T-helper 1 cell treated with Interleukin-12 subunit alpha and Interleukin-12 subunit beta and Interleukin-4 antibody, amounts not matched to agents 30 μg/mL and 1 μg/mL, for 36 hours (primary cell): ENCODE measurements around the gene BRAF.
"Not testable (repeated sequence)": the region's sequence is repeated elsewhere in the genome, so short reads cannot be mapped to it uniquely, and the experiment has no call there.

Experiments used
- H3K27ac Mint-ChIP-seq: one replicate; pipeline ENCODE4 v1.8.0; 2021; ENCODE audit warnings: mild to moderate bottlenecking, mixed read lengths
- H3K27me3 Mint-ChIP-seq: one replicate; pipeline ENCODE4 v1.8.0; 2021; ENCODE audit warnings: low read depth, mixed read lengths
- H3K36me3 Mint-ChIP-seq: one replicate; pipeline ENCODE4 v1.8.0; 2021; ENCODE audit warnings: low read depth, mixed read lengths
- H3K4me1 Mint-ChIP-seq: one replicate; pipeline ENCODE4 v1.8.0; 2021; ENCODE audit warnings: low read depth, mixed read lengths
- H3K4me3 Mint-ChIP-seq: one replicate; pipeline ENCODE4 v1.8.0; 2021; ENCODE audit warnings: mild to moderate bottlenecking, moderate library complexity, mixed read lengths
- H3K9me3 Mint-ChIP-seq: one replicate; pipeline ENCODE4 v1.8.0; 2021; ENCODE audit warnings: mixed read lengths

BRAF gene

GRCh38 chr7:140924821-140925421, at the start of gene BRAF:
TSS of gene BRAF (minus strand) at chr7:140924929. CDS start at chr7:140924703, 226 bp downstream.
- Mint-ChIP-seq H3K27ac (peak within 1 kb of the TSS; percentile 98), H3K9me3 (no peaks in the 10 kb centered on the region), H3K4me1 (peaks cover 4% of the 10 kb centered on the region), H3K36me3 (no peaks in the 10 kb centered on the region), H3K27me3 (peaks cover 9% of the 10 kb centered on the region), H3K4me3 (peak within 1 kb of the TSS; percentile 95)

GRCh38 chr7:140972876-140973829, 48.4 kb upstream of the BRAF start:
- H3K9me3 Mint-ChIP-seq = no peaks in the 10 kb centered on the region
- no peaks in the 10 kb centered on the region for H3K36me3 Mint-ChIP-seq
- H3K4me3 Mint-ChIP-seq = no peak overlapping the region
- H3K27me3 Mint-ChIP-seq = peaks cover 12% of the 10 kb centered on the region
- no peaks in the 10 kb centered on the region for H3K4me1 Mint-ChIP-seq
- no peak overlapping the region for H3K27ac Mint-ChIP-seq

GRCh38 chr7:140972344-140972743, 47.6 kb upstream of the BRAF start:
- Mint-ChIP-seq H3K4me1 (no peaks in the 10 kb centered on the region), H3K27ac (no peak overlapping the region), H3K9me3 (no peaks in the 10 kb centered on the region), H3K4me3 (no peak overlapping the region), H3K36me3 (no peaks in the 10 kb centered on the region), H3K27me3 (peaks cover 18% of the 10 kb centered on the region)

- H3K36me3 Mint-ChIP-seq = no peaks in the 10 kb centered on the region
- H3K27me3 Mint-ChIP-seq = peaks cover 13% of the 10 kb centered on the region
- H3K27ac Mint-ChIP-seq = no peak overlapping the region
- H3K9me3 Mint-ChIP-seq = no peaks in the 10 kb centered on the region
- H3K4me3 Mint-ChIP-seq = no peak overlapping the region
- no peaks in the 10 kb centered on the region for H3K4me1 Mint-ChIP-seq
These were observed 42.7 kb upstream of the BRAF start for GRCh38 chr7:140967438-140967837.

- Mint-ChIP-seq H3K36me3 (no peaks in the 10 kb centered on the region), H3K4me3 (no peak overlapping the region), H3K4me1 (no peaks in the 10 kb centered on the region), H3K27ac (no peak overlapping the region), H3K27me3 (peaks cover 13% of the 10 kb centered on the region), H3K9me3 (no peaks in the 10 kb centered on the region)
These were observed 42.0 kb upstream of the BRAF start for GRCh38 chr7:140966561-140967233.

- Mint-ChIP-seq H3K27ac (no peak overlapping the region), H3K4me3 (no peak overlapping the region), H3K36me3 (no peaks in the 10 kb centered on the region), H3K4me1 (no peaks in the 10 kb centered on the region), H3K27me3 (no peaks in the 10 kb centered on the region), H3K9me3 (no peaks in the 10 kb centered on the region)
These were observed 36.4 kb upstream of the BRAF start for GRCh38 chr7:140961117-140961516.

GRCh38 chr7:140956997-140957396, 32.3 kb upstream of the BRAF start:
- H3K9me3 Mint-ChIP-seq, H3K36me3 Mint-ChIP-seq, H3K27ac Mint-ChIP-seq, H3K4me3 Mint-ChIP-seq, H3K27me3 Mint-ChIP-seq, H3K4me1 Mint-ChIP-seq: not testable (repeated sequence)

GRCh38 chr7:140945940-140946339, 21.2 kb upstream of the BRAF start:
- Mint-ChIP-seq H3K27ac (no peak overlapping the region), H3K36me3 (no peaks in the 10 kb centered on the region)

GRCh38 chr7:140942242-140942641, 17.5 kb upstream of the BRAF start:
- H3K4me1 Mint-ChIP-seq, H3K27ac Mint-ChIP-seq, H3K9me3 Mint-ChIP-seq, H3K27me3 Mint-ChIP-seq, H3K36me3 Mint-ChIP-seq, H3K4me3 Mint-ChIP-seq: not testable (repeated sequence)

More at GRCh38 chr7:140945940-140946339, 21.2 kb upstream of the BRAF start:
- Mint-ChIP-seq H3K9me3 (no peaks in the 10 kb centered on the region), H3K27me3 (peaks cover 8% of the 10 kb centered on the region), H3K4me1 (no peaks in the 10 kb centered on the region), H3K4me3 (no peak overlapping the region)

GRCh38 chr7:140940898-140941297, 16.2 kb upstream of the BRAF start:
- Mint-ChIP-seq H3K27me3 (no peaks in the 10 kb centered on the region), H3K4me1 (no peaks in the 10 kb centered on the region), H3K27ac (no peak overlapping the region), H3K36me3 (no peaks in the 10 kb centered on the region), H3K4me3 (no peak overlapping the region), H3K9me3 (no peaks in the 10 kb centered on the region)

- Mint-ChIP-seq H3K36me3 (no peaks in the 10 kb centered on the region), H3K9me3 (no peaks in the 10 kb centered on the region), H3K4me3 (no peak overlapping the region), H3K27ac (no peak overlapping the region), H3K4me1 (no peaks in the 10 kb centered on the region), H3K27me3 (peaks cover under 1% of the 10 kb centered on the region)
These were observed 13.1 kb upstream of the BRAF start for GRCh38 chr7:140937702-140938264.

GRCh38 chr7:140928491-140929309, 4.0 kb upstream of the BRAF start:
- no peak overlapping the region for H3K27ac Mint-ChIP-seq
- no peak overlapping the region for H3K4me3 Mint-ChIP-seq
- no peaks in the 10 kb centered on the region for H3K9me3 Mint-ChIP-seq
- no peaks in the 10 kb centered on the region for H3K4me1 Mint-ChIP-seq
- H3K27me3 Mint-ChIP-seq = peaks cover 21% of the 10 kb centered on the region
- no peaks in the 10 kb centered on the region for H3K36me3 Mint-ChIP-seq

- not testable (repeated sequence) for H3K36me3 Mint-ChIP-seq, H3K9me3 Mint-ChIP-seq, H3K27ac Mint-ChIP-seq, H3K4me3 Mint-ChIP-seq, H3K4me1 Mint-ChIP-seq
- H3K27me3 Mint-ChIP-seq = peaks cover 21% of the 10 kb centered on the region
These were observed 3.2 kb upstream of the BRAF start for GRCh38 chr7:140927945-140928344.

- H3K4me3 Mint-ChIP-seq = no peak overlapping the region
- no peaks in the 10 kb centered on the region for H3K9me3 Mint-ChIP-seq
- H3K36me3 Mint-ChIP-seq = no peaks in the 10 kb centered on the region
- no peaks in the 10 kb centered on the region for H3K4me1 Mint-ChIP-seq
- no peak overlapping the region for H3K27ac Mint-ChIP-seq
- peaks cover 16% of the 10 kb centered on the region for H3K27me3 Mint-ChIP-seq
These were observed 2.6 kb upstream of the BRAF start for GRCh38 chr7:140927351-140927750.
